Measurements from ENCODE around the gene GFRA1. TPM values are rescaled to one million over a fixed set of nuclear protein-coding genes. Genes with fewer than 3 reads are reported as not detected.

Gene GFRA1
- 0.89 and 1.8 TPM in 2 replicates for total RNA-seq

GRCh38 chr10:116272440-116273283, at the start of gene GFRA1:
TSS of gene GFRA1 (minus strand) at chr10:116273206. CDS start at chr10:116272029, 1,177 bp downstream.

Other genes with a start within 250 kb of the GFRA1 start
- not detected in 2 replicates for gene CCDC172, start 51.2 kb upstream of the GFRA1 start, total RNA-seq
- gene PNLIPRP3, start 154.6 kb upstream of the GFRA1 start, total RNA-seq: not detected in 2 replicates

Data from bronchus fibroblast of lung (primary cell).